DMS53 treated with DMSO at 0.1 percent for 48 hours (cell line): ENCODE results near the gene TIAM1.

ENCODE experiments used
- DNase-seq: peaks from one replicate; lab custom pipeline; 2025; ENCODE audit not compliant: unreplicated experiment; lab: John Stamatoyannopoulos, UW

Gene TIAM1

DNA sequence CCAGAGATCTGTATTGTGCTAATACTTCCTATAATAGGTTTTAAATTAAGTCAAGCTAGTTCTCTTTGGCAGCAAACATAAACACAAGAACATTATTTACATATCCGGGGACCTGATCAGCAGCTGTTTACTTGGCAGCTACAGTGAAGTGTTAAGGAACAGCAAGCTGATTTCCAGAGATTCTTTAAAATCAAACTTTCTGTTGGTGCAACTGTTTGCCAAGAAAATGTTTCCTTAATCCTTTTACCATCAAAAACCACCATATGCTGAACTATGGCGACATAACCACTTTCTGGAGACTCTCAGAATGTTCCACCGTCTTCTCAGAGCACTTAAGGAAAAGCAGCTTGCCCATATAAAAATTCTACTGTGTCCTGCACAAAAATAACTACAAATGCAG, 198.8 kb downstream of the TIAM1 start:
- DNase-seq: no peak

DNA sequence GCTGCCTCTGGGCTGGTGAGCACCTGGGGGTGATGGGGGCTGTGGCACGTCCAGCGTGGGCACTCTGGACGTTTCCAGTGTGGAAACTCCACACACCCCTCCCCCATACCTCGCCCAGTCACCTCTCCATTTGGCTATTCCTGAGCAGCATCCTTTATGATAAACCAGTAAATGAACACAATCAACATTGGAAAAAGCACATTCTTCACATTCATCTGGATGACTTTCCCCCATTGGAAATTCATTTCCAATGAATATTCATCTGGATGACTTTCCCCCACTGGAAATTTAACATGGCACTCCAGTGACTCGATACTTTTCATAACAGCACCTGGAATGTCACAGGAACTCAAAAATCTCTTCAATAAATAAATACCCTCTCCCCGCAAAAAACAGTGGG, 201.0 kb downstream of the TIAM1 start:
- no peak for DNase-seq

- no peak for DNase-seq
Observed at GRCh38 chr21:31142600-31142999, 201.5 kb downstream of the TIAM1 start.

DNA sequence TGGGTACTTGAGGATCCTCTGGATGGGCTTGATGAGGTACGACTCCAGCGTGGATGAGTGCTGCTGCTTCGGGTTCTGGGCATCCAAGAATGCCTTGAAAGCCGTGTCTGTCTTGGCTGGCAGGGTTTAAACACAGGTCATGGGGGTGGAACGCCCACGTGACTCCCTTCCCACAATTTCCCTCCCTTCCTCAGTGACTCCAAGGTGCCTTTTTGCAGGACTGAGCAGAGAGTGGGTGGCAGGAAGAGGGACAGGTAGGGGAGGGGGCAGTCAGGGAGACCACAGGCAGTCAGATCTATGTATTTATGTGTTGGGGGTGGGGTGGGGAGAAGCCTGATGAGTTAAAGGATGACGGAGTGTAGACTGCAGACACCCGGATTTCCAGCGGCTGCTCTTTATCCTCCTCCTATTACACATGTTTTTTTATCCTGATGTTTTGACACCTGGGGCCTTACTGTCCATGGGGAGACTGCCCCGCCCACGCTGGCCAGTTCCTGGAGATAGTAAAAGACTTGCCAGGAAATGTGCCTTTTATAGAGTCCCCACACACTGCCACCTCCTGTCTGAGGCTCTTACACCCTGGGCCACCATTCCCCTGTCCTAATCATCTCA, 202.6 kb downstream of the TIAM1 start:
- DNase-seq: no peak

DNA sequence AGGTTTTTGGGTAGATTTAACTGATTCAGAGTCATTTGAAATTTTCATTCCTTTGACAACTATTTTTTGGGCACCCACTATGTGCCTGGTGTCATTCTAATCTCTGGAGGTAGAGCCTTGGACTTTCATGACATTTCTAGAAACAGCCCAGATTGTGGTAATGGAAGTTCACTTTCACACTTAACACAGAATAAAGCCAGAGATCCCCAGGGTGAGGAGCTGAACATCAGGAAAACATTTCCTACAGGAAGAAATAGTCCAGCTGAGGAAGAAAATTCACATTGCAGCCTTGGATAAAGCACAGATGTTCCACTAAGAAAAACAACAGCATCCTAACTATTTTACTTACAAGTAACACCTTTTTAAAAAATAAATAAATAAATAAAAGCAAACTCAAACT, 203.4 kb downstream of the TIAM1 start:
- no peak for DNase-seq

- DNase-seq: no peak
Observed at GRCh38 chr21:31140025-31140424, 204.0 kb downstream of the TIAM1 start.

DNA sequence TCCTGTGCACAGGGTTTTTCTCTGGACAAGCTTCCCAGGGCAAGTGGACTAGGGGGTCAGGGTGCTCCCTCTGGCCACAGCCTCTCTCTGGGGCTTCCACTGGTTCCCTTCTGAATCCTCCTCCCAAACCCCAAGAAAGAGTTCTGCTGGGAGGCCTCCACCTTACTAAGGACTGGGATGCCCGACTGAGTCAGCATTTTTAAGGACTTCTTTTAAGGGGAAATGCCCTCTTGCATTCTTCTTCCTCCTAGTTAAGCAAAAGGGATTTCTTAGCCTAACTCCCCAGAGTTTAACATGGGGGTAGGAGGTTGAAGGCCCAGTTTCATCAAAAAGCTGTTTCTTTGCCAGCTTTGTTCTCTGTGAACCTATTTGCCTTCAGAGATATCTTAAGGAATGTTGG, 206.1 kb downstream of the TIAM1 start:
- no peak for DNase-seq

- DNase-seq: no peak
Observed at GRCh38 chr21:31136891-31137290, 207.2 kb downstream of the TIAM1 start.

- no peak for DNase-seq
Observed at GRCh38 chr21:31135531-31136184, 208.4 kb downstream of the TIAM1 start.

DNA sequence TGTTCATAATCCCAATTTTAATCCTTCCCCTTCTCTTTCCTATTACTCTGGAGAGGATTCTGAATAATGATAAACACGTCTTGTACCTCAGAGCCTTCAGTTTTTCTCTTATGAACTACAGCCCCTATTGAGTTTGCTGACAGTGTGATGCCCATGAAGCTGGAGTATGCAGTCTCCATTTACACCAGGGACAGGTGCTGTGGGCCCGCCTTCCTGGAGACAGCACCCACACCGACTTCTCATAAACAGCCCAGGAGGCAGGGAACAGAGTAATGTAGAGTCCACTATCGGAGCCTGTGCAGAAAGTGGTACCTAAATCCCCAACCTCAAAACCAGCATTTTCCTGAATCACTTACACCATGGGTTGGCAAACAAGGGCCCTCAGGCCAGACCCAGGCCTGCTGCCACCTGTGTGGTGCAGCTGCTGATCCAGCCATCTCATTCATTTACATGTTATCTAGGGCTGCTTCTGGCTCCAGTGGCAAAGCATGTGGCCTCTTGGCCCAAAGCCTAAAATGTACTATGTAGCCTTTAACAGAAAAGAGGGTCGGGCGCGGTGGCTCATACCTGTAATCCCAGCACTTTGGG, 210.7 kb downstream of the TIAM1 start:
- DNase-seq: no peak

DNA sequence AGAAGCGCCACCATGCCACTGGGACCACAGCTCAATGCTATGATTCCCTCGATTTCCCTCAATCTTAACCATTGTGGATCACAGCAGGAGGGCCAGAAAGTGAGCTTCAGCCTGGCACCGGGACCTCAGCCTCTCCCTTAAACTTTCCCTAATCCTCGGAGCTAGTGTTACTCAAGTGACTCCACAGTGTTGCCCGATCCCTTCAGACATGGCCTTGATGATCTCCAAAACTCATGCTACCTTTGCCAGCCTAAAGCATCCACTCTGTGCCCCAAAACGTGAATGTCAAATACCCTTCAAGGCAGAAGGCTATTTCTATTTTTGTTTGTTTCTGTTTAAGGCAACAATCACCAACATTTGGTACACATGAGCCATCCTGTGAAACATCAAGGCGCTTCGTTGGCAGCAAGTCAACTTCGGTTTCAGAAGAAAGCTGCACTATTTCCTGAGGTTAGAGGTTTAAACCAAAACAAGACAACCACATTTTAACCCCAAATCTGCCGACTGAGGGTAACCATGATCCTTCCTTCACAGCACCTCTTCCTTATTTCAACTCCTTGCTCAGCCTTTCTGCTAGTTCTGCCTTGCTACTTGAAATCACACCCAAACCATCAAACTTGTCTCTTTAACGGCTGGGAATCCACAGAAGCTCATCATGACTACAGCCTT, 211.4 kb downstream of the TIAM1 start:
- no peak for DNase-seq

DNA sequence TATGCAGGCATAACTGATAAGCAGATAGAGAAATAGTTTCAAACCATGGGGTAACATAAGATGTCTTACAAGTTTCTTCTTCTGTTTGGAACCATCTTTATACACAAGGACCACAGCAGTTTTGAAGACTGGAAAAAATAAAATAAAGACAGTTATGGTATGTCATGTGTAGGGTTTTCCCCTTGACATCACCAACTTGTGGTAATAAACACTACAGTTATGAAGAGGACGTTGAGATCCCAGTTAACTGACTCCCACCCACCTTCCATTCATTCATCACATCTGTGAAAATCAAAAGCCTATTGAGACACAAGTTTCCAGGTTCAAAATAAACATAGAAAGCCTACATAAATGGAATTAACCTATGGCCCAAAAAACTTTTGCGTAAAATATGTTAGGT, 213.2 kb downstream of the TIAM1 start:
- no peak for DNase-seq

- no peak for DNase-seq
Observed at GRCh38 chr21:31128234-31128633, 215.8 kb downstream of the TIAM1 start.

GRCh38 chr21:31124010-31124409, 220.1 kb downstream of the TIAM1 start:
- no peak for DNase-seq

DNA sequence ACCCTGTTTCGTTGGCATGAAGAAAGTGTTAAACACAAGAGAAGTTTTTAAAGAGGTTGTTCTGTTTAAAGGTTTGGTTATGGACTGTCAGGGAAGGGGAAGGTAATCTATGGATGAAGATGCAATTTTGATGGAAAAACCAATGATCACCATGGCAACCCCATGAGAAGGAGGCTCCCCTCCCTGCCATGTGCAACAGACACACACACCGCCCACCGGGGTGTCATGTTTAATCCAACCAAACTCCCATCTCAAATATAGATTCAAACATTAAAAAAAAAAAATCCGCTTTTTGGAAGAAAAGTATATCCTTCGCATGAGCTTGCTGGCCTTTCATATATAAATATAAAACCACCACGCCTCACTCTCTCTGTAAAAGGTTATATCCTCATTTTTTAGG, 224.9 kb downstream of the TIAM1 start:
- DNase-seq: no peak

DNA sequence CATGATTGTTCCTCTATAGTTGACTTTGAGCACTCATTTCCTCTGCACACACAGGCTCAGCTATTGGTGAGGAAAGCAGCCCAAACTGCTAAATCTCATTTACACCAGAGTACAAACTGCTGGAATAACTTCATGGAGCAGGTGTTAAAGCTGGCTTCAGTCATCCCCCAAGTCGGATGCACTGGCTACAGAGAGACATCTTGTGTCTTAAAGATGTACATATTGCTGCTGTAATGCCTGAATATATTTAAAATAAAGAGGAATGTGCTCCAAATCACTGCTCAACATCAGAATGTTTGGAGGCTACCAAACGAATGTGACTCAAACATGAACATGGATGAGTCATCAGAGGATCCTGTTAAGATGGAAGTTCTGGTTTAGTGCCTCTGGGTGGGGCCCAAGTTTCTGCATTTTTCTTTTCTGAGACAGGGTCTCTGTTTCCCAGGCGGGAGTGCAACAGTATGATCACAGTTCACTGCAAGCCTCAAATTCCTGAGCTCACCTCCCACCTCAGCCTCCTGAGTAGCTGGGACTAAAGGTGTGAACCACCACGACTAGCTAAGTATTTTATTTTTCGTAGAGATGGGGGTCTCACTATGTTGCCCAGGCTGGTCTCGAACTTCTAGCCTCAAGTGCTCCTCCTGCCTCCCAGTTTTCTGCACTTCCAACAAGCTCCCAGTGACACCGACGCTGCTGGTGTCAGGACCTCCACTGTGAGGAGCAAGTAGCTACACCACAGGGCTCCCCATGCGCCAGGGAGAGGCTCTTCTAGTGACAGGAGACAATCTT, 226.7 kb downstream of the TIAM1 start:
- no peak for DNase-seq

- no peak for DNase-seq
Observed at GRCh38 chr21:31115249-31115648, 228.8 kb downstream of the TIAM1 start.

DNA sequence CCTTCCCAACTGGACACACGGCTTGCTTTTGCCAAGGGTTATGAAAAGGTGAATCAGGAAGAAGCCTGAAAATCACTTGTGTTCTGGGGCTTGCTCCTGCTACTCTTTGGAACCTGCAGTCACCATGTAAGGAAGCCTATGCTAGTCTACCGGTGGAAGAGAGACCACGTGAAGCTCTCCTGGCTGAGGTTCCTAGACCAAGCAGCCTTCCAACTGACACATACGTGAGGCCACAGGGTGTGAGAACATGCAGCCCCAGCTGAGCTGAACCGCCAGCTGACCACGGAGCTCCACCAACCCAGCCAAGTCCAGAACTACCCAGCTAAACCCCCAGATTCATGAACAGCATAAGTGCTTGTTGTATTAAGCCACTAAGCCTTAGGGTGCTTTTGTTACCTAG, 233.0 kb downstream of the TIAM1 start:
- DNase-seq: no peak

- no peak for DNase-seq
Observed at GRCh38 chr21:31110430-31110829, 233.6 kb downstream of the TIAM1 start.

DNA sequence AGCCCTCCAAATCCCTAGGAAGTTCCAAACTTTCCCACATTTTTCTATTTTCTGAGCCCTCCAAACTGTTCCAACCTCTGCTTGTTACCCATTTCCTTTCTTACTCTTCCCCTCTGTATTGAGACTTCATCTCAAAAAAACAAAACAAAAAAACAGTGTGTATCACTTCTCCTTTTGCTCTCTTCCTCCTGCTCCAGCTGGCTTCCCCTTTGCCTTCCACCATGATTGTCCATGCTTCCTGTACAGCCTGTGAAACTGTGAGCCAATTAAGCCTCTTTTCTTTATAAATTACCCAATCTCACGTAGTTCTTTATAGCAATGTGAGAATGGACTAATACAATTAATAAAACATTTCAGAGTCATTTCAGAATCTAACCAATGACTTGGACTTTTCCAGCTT, 236.2 kb downstream of the TIAM1 start:
- DNase-seq: no peak

- DNase-seq: no peak
Observed at GRCh38 chr21:31107176-31107785, 236.8 kb downstream of the TIAM1 start.
